ENCODE measurements around the gene HACD1.
"Not testable (repeated sequence)": the region's sequence is repeated elsewhere in the genome, so short reads cannot be mapped to it uniquely, and the experiment has no call there.

HACD1 gene

GRCh38 chr10:17597386-17597785, 19.8 kb downstream of the HACD1 start:
- H2BK12ac ChIP-seq (ENCODE audit: low read length): no peak overlapping the region
- no peak overlapping the region for H3K27ac ChIP-seq (replicated peaks; ENCODE audit: low read length)
- no peak overlapping the region for H3K4me2 ChIP-seq (ENCODE audit: insufficient read depth, low read length, poor library complexity, severe bottlenecking)
- H3K27me3 ChIP-seq (ENCODE audit: control insufficient read depth in 3 of 3, insufficient read depth in 3 of 3, low read depth in 1 of 3, low read length in 3 of 3): no peaks in the 10 kb centered on the region
- peaks cover 0 to 2% of the 10 kb centered on the region in 2 donors for H3K9me3 ChIP-seq (replicated peaks in 1 of 2; ENCODE audit: control insufficient read depth in 2 of 2, insufficient read depth in 1 of 2, low read depth in 1 of 2, low read length in 2 of 2)
- no CpG with 5 or more reads among the region's 3 CpGs for WGBS, 2 donors (ENCODE audit: extremely low coverage in 2 of 2, insufficient read length in 2 of 2, insufficient replicate concordance in 1 of 2)
- no peak overlapping the region for H3K9ac ChIP-seq (ENCODE audit: low read depth, low read length, poor library complexity)
- no peak overlapping the region for H2BK15ac ChIP-seq (ENCODE audit: low read length)
- H3K4me1 ChIP-seq (ENCODE audit: control insufficient read depth in 2 of 2, insufficient read depth in 1 of 2, low read depth in 1 of 2, low read length in 2 of 2): no peaks in the 10 kb centered on the region
- no peak overlapping the region for H3K23ac ChIP-seq (ENCODE audit: low read depth, low read length, poor library complexity)
- no peak overlapping the region for H2BK5ac ChIP-seq (ENCODE audit: low read length)
- no peak overlapping the region for H3K18ac ChIP-seq (ENCODE audit: low read length)
- H2AK5ac ChIP-seq (ENCODE audit: low read depth, low read length): no peak overlapping the region
- no peaks in the 10 kb centered on the region for H3K79me1 ChIP-seq (ENCODE audit: low read depth, low read length)
- H4K8ac ChIP-seq (ENCODE audit: low read depth, low read length): no peak overlapping the region
- H3K14ac ChIP-seq (ENCODE audit: low read length): no peak overlapping the region
- H2BK120ac ChIP-seq (ENCODE audit: low read depth, low read length): no peak overlapping the region
- H3K4me3 ChIP-seq (ENCODE audit: low read length in 2 of 2): no peak overlapping the region
- no peaks in the 10 kb centered on the region for H3K36me3 ChIP-seq (replicated peaks in 1 of 2; ENCODE audit: control insufficient read depth in 2 of 2, insufficient read depth in 2 of 2, low read length in 2 of 2)
- no peak overlapping the region for H4K91ac ChIP-seq (ENCODE audit: low read depth, low read length, poor library complexity)
- H2AFZ ChIP-seq (ENCODE audit: low read length): no peak overlapping the region
- no peak for DNase-seq (ENCODE audit: low spot score)
- no peak overlapping the region for H3K4ac ChIP-seq (ENCODE audit: low read length)

GRCh38 chr10:17590969-17591645, 26.1 kb downstream of the HACD1 start:
- Histone ChIP-seq H4K8ac (ENCODE audit: low read depth, low read length) (no peak overlapping the region), H3K4me2 (ENCODE audit: insufficient read depth, low read length, poor library complexity, severe bottlenecking) (no peak overlapping the region), H3K9ac (ENCODE audit: low read depth, low read length, poor library complexity) (no peak overlapping the region), H3K23ac (ENCODE audit: low read depth, low read length, poor library complexity) (no peak overlapping the region), H3K79me1 (ENCODE audit: low read depth, low read length) (no peaks in the 10 kb centered on the region), H2AK5ac (ENCODE audit: low read depth, low read length) (no peak overlapping the region), H3K36me3 (replicated peaks in 1 of 2; ENCODE audit: control insufficient read depth in 2 of 2, insufficient read depth in 2 of 2, low read length in 2 of 2) (no peaks in the 10 kb centered on the region), H3K4me3 (ENCODE audit: low read length in 2 of 2) (no peak overlapping the region), H4K91ac (ENCODE audit: low read depth, low read length, poor library complexity) (no peak overlapping the region), H2BK120ac (ENCODE audit: low read depth, low read length) (no peak overlapping the region), H3K4ac (ENCODE audit: low read length) (no peak overlapping the region), H2BK12ac (ENCODE audit: low read length) (no peak overlapping the region), H3K4me1 (ENCODE audit: control insufficient read depth in 2 of 2, insufficient read depth in 1 of 2, low read depth in 1 of 2, low read length in 2 of 2) (no peaks in the 10 kb centered on the region), H3K27me3 (ENCODE audit: control insufficient read depth in 3 of 3, insufficient read depth in 3 of 3, low read depth in 1 of 3, low read length in 3 of 3) (no peaks in the 10 kb centered on the region), H2BK5ac (ENCODE audit: low read length) (no peak overlapping the region), H3K27ac (replicated peaks; ENCODE audit: low read length) (no peak overlapping the region), H3K14ac (ENCODE audit: low read length) (no peak overlapping the region), H2BK15ac (ENCODE audit: low read length) (no peak overlapping the region), H3K18ac (ENCODE audit: low read length) (no peak overlapping the region), H3K9me3 (replicated peaks in 1 of 2; ENCODE audit: control insufficient read depth in 2 of 2, insufficient read depth in 1 of 2, low read depth in 1 of 2, low read length in 2 of 2) (peaks cover 0 to 2% of the 10 kb centered on the region in 2 donors), H2AFZ (ENCODE audit: low read length) (no peak overlapping the region)
- no CpG with 5 or more reads among the region's 6 CpGs for WGBS, 2 donors (ENCODE audit: extremely low coverage in 2 of 2, insufficient read length in 2 of 2, insufficient replicate concordance in 1 of 2)
- DNase-seq (ENCODE audit: low spot score): no peak

GRCh38 chr10:17589316-17589715, 27.9 kb downstream of the HACD1 start:
- not testable (repeated sequence) for H3K4me2 ChIP-seq (ENCODE audit: insufficient read depth, low read length, poor library complexity, severe bottlenecking); H3K9ac ChIP-seq (ENCODE audit: low read depth, low read length, poor library complexity); H3K23ac ChIP-seq (ENCODE audit: low read depth, low read length, poor library complexity); DNase-seq (ENCODE audit: low spot score); H2BK5ac ChIP-seq (ENCODE audit: low read length); H3K4me3 ChIP-seq (ENCODE audit: low read length in 2 of 2); H3K27ac ChIP-seq (replicated peaks; ENCODE audit: low read length); H3K18ac ChIP-seq (ENCODE audit: low read length); H3K4ac ChIP-seq (ENCODE audit: low read length); H3K14ac ChIP-seq (ENCODE audit: low read length); H2AK5ac ChIP-seq (ENCODE audit: low read depth, low read length); H2BK12ac ChIP-seq (ENCODE audit: low read length); H2BK120ac ChIP-seq (ENCODE audit: low read depth, low read length); H4K8ac ChIP-seq (ENCODE audit: low read depth, low read length); H3K36me3 ChIP-seq (replicated peaks in 1 of 2; ENCODE audit: control insufficient read depth in 2 of 2, insufficient read depth in 2 of 2, low read length in 2 of 2); H3K27me3 ChIP-seq (ENCODE audit: control insufficient read depth in 3 of 3, insufficient read depth in 3 of 3, low read depth in 1 of 3, low read length in 3 of 3); H4K91ac ChIP-seq (ENCODE audit: low read depth, low read length, poor library complexity); H3K9me3 ChIP-seq (replicated peaks in 1 of 2; ENCODE audit: control insufficient read depth in 2 of 2, insufficient read depth in 1 of 2, low read depth in 1 of 2, low read length in 2 of 2); H3K4me1 ChIP-seq (ENCODE audit: control insufficient read depth in 2 of 2, insufficient read depth in 1 of 2, low read depth in 1 of 2, low read length in 2 of 2); H2AFZ ChIP-seq (ENCODE audit: low read length); H3K79me1 ChIP-seq (ENCODE audit: low read depth, low read length); H2BK15ac ChIP-seq (ENCODE audit: low read length)
- no CpG with 5 or more reads among the region's 1 CpG for WGBS, 2 donors (ENCODE audit: extremely low coverage in 2 of 2, insufficient read length in 2 of 2, insufficient replicate concordance in 1 of 2)

- Histone ChIP-seq H4K91ac (ENCODE audit: low read depth, low read length, poor library complexity) (no peak overlapping the region), H2BK5ac (ENCODE audit: low read length) (no peak overlapping the region), H3K36me3 (replicated peaks in 1 of 2; ENCODE audit: control insufficient read depth in 2 of 2, insufficient read depth in 2 of 2, low read length in 2 of 2) (no peaks in the 10 kb centered on the region), H3K4ac (ENCODE audit: low read length) (no peak overlapping the region), H3K4me2 (ENCODE audit: insufficient read depth, low read length, poor library complexity, severe bottlenecking) (no peak overlapping the region), H3K18ac (ENCODE audit: low read length) (no peak overlapping the region), H2BK12ac (ENCODE audit: low read length) (no peak overlapping the region), H3K4me1 (ENCODE audit: control insufficient read depth in 2 of 2, insufficient read depth in 1 of 2, low read depth in 1 of 2, low read length in 2 of 2) (no peaks in the 10 kb centered on the region), H2AFZ (ENCODE audit: low read length) (no peak overlapping the region), H3K14ac (ENCODE audit: low read length) (no peak overlapping the region), H3K27ac (replicated peaks; ENCODE audit: low read length) (no peak overlapping the region), H3K23ac (ENCODE audit: low read depth, low read length, poor library complexity) (no peak overlapping the region), H3K4me3 (ENCODE audit: low read length in 2 of 2) (no peak overlapping the region), H4K8ac (ENCODE audit: low read depth, low read length) (no peak overlapping the region), H3K79me1 (ENCODE audit: low read depth, low read length) (no peaks in the 10 kb centered on the region), H3K9ac (ENCODE audit: low read depth, low read length, poor library complexity) (no peak overlapping the region), H2AK5ac (ENCODE audit: low read depth, low read length) (no peak overlapping the region), H3K9me3 (replicated peaks in 1 of 2; ENCODE audit: control insufficient read depth in 2 of 2, insufficient read depth in 1 of 2, low read depth in 1 of 2, low read length in 2 of 2) (peaks cover 0 to 2% of the 10 kb centered on the region in 2 donors), H2BK120ac (ENCODE audit: low read depth, low read length) (no peak overlapping the region), H3K27me3 (ENCODE audit: control insufficient read depth in 3 of 3, insufficient read depth in 3 of 3, low read depth in 1 of 3, low read length in 3 of 3) (no peaks in the 10 kb centered on the region), H2BK15ac (ENCODE audit: low read length) (no peak overlapping the region)
- no peak for DNase-seq (ENCODE audit: low spot score)
- no CpG with 5 or more reads among the region's 2 CpGs for WGBS, 2 donors (ENCODE audit: extremely low coverage in 2 of 2, insufficient read length in 2 of 2, insufficient replicate concordance in 1 of 2)
Measured at GRCh38 chr10:17588420-17588819, 28.8 kb downstream of the HACD1 start.

All from neuronal stem cell (in vitro differentiated cells).